Natural killer cell (primary cell): ENCODE results near the gene LY6G5C. TPM values are rescaled to one million over a fixed set of nuclear protein-coding genes. Genes with fewer than 3 reads are reported as not detected.
A peak's percentile ranks its signal among the peaks of the same experiment; 100 is the strongest.

ENCODE experiments used
- ATAC-seq, 3 donors: fragments of 150-1000 bp in 2 of 3; fragments of 200-7000 bp in 1 of 3; cut with Tn5 transposase; 1 replicate in 1 of 3; 2 replicates in 2 of 3; pipeline ENCODE4 v1.10.0; 2021; ENCODE audit warnings: mild to moderate bottlenecking in 2 of 3, moderate library complexity in 2 of 3
- DNase-seq, 2 donors: peaks; one replicate each; pipeline versions ENCODE4 v3.0.0 to v3.0.0-alpha.2; 2013 to 2021; ENCODE audit warnings: mixed read lengths in 1 of 2
- H3K27ac ChIP-seq: one replicate; pipeline ENCODE4 v1.5.1; 2013; ENCODE audit warnings: mild to moderate bottlenecking, low read length
- H3K27me3 ChIP-seq: one replicate; pipeline ENCODE4 v1.6.1; 2013; ENCODE audit warnings: low read length; ENCODE audit not compliant: control insufficient read depth, insufficient read depth
- H3K36me3 ChIP-seq: one replicate; pipeline ENCODE4 v1.6.1; 2013; ENCODE audit warnings: low read length; ENCODE audit not compliant: control insufficient read depth, insufficient read depth
- H3K4me1 ChIP-seq: one replicate; pipeline ENCODE4 v1.6.1; 2013; ENCODE audit warnings: low read length; ENCODE audit not compliant: control insufficient read depth, insufficient read depth
- H3K4me3 ChIP-seq: one replicate; pipeline ENCODE4 v1.5.1; 2013; ENCODE audit warnings: low read length
- H3K9me3 ChIP-seq: one replicate; pipeline ENCODE4 v1.6.1; 2013; ENCODE audit warnings: low read length; ENCODE audit not compliant: control insufficient read depth, insufficient read depth
- H3K27ac Mint-ChIP-seq, 2 donors: one replicate each; pipeline ENCODE4 v1.8.0; 2022; ENCODE audit warnings: mild to moderate bottlenecking in 2 of 2, mixed read lengths in 2 of 2, moderate library complexity in 1 of 2
- H3K27me3 Mint-ChIP-seq, 2 donors: one replicate each; pipeline ENCODE4 v1.8.0; 2022; ENCODE audit warnings: low read depth in 2 of 2, mixed read lengths in 2 of 2
- H3K36me3 Mint-ChIP-seq: one replicate; pipeline ENCODE4 v1.8.0; 2022; ENCODE audit warnings: mixed read lengths
- H3K4me1 Mint-ChIP-seq, 2 donors: one replicate each; pipeline ENCODE4 v1.8.0; 2022; ENCODE audit warnings: mixed read lengths in 2 of 2
- H3K4me3 Mint-ChIP-seq: one replicate; pipeline ENCODE4 v1.8.0; 2022; ENCODE audit warnings: mild to moderate bottlenecking, moderate library complexity, mixed read lengths
- H3K9me3 Mint-ChIP-seq, 2 donors: one replicate each; pipeline ENCODE4 v1.8.0; 2022; ENCODE audit warnings: mixed read lengths in 2 of 2
- WGBS: methylation state at CpG from one replicate; pipeline ENCODE4 v1.1.7; 2013; ENCODE audit warnings: missing lambda C conversion rate; ENCODE audit not compliant: insufficient coverage; 5-methylcytosine and 5-hydroxymethylcytosine counted together
- intact Hi-C: fragments of 100-400 bp; cut with micrococcal nuclease; formaldehyde crosslinking; loops from one replicate; pipeline ENCODE4 v1.14.2; 2022
- total RNA-seq, 4 donors: library from RNA; stranded (reverse); fragments of 120-200 nt in 1 of 4; gene quantifications; one replicate each; pipeline versions ENCODE4 v1.2.3 to v1.2.4, GENCODE V29; 2013 to 2022
- TF ChIP-seq, protein P1 (sequence below): fragments of 200-600 bp; IDR thresholded peaks from one replicate; pipeline ENCODE4 v1.8.0; 2022; ENCODE audit warnings: antibody characterized with exemption

The LY6G5C gene
- total RNA-seq, 3 donors from 2014 or later (not counting 1 experiment from before 2014, with no cell fraction given), result 2.0 to 7.9 (median 2.7) TPM

GRCh38 chr6:31725502-31726350 is 44.9 kb upstream of the LY6G5C start:
- no peak for DNase-seq
- Histone ChIP-seq H3K9me3 (no peaks in the 10 kb centered on the region), H3K4me3 (no peak overlapping the region), H3K4me1 (peaks cover 60% of the 10 kb centered on the region), H3K27me3 (no peaks in the 10 kb centered on the region), H3K27ac (no peak overlapping the region), H3K36me3 (peaks cover 16% of the 10 kb centered on the region)
- no peak for ATAC-seq
- 84% methylated on average over 12 of the region's 12 CpGs for WGBS
- Mint-ChIP-seq H3K9me3 (no peaks in the 10 kb centered on the region), H3K4me1 (peaks cover 55 to 66% of the 10 kb centered on the region in 2 donors), H3K27me3 (peaks cover 0 to 4% of the 10 kb centered on the region in 2 donors), H3K27ac (peak overlapping the region; percentile 83 to 91), H3K4me3 (no peak overlapping the region), H3K36me3 (peaks cover 16% of the 10 kb centered on the region)
- intact Hi-C loops, result no loop called here
- TF ChIP-seq, protein P1, sequence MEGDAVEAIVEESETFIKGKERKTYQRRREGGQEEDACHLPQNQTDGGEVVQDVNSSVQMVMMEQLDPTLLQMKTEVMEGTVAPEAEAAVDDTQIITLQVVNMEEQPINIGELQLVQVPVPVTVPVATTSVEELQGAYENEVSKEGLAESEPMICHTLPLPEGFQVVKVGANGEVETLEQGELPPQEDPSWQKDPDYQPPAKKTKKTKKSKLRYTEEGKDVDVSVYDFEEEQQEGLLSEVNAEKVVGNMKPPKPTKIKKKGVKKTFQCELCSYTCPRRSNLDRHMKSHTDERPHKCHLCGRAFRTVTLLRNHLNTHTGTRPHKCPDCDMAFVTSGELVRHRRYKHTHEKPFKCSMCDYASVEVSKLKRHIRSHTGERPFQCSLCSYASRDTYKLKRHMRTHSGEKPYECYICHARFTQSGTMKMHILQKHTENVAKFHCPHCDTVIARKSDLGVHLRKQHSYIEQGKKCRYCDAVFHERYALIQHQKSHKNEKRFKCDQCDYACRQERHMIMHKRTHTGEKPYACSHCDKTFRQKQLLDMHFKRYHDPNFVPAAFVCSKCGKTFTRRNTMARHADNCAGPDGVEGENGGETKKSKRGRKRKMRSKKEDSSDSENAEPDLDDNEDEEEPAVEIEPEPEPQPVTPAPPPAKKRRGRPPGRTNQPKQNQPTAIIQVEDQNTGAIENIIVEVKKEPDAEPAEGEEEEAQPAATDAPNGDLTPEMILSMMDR, result no peak

GRCh38 chr6:31723980-31724691 is 43.3 kb upstream of the LY6G5C start:
- intact Hi-C loops, result no loop called here
- H3K4me3 ChIP-seq, result no peak overlapping the region
- TF ChIP-seq, protein P1, result no peak
- peak overlapping the region; percentile 81 for H3K4me3 Mint-ChIP-seq
- H3K4me1 ChIP-seq, result peaks cover 44% of the 10 kb centered on the region
- H3K9me3 ChIP-seq, result no peaks in the 10 kb centered on the region
- ATAC-seq (no peak), DNase-seq (no peak)
- H3K9me3 Mint-ChIP-seq, result no peaks in the 10 kb centered on the region
- H3K27ac ChIP-seq, result no peak overlapping the region
- 91% methylated on average over 25 of the region's 25 CpGs for WGBS
- H3K4me1 Mint-ChIP-seq, result peaks cover 46 to 50% of the 10 kb centered on the region in 2 donors
- H3K36me3 Mint-ChIP-seq, result peaks cover 16% of the 10 kb centered on the region
- peaks cover 10% of the 10 kb centered on the region for H3K36me3 ChIP-seq
- peak overlapping the region in 1 of 2 donors; percentile 87 for H3K27ac Mint-ChIP-seq
- H3K27me3 ChIP-seq, result no peaks in the 10 kb centered on the region
- peaks cover 0 to 4% of the 10 kb centered on the region in 2 donors for H3K27me3 Mint-ChIP-seq

GRCh38 chr6:31723245-31723979 is 42.5 kb upstream of the LY6G5C start, which contains the start of gene MPIG6B:
MPIG6B (plus strand) TSS chr6:31723373; CDS start chr6:31723384, 11 bp downstream.
- peak in 2 of 3 donors; percentile 36 to 71 for ATAC-seq
- peaks cover 39 to 43% of the 10 kb centered on the region in 2 donors for H3K4me1 Mint-ChIP-seq

More at GRCh38 chr6:31723245-31723979, 42.5 kb upstream of the LY6G5C start, which contains the start of gene MPIG6B:
- no peaks in the 10 kb centered on the region for H3K9me3 Mint-ChIP-seq
- Histone ChIP-seq H3K9me3 (no peaks in the 10 kb centered on the region), H3K36me3 (peaks cover 10% of the 10 kb centered on the region), H3K4me1 (peaks cover 37% of the 10 kb centered on the region), H3K27me3 (no peaks in the 10 kb centered on the region), H3K27ac (peak within 1 kb of the TSS; percentile 22), H3K4me3 (no peak within 1 kb of the TSS)
- H3K27me3 Mint-ChIP-seq, result peaks cover 0 to 4% of the 10 kb centered on the region in 2 donors
- H3K4me3 Mint-ChIP-seq, result peak within 1 kb of the TSS; percentile 81
- intact Hi-C loops, result no loop called here
- TF ChIP-seq, protein P1, result no peak
- H3K36me3 Mint-ChIP-seq, result peaks cover 16% of the 10 kb centered on the region
- no peak for DNase-seq
- H3K27ac Mint-ChIP-seq, result peak within 1 kb of the TSS; percentile 9 to 87
- WGBS, result 49% methylated on average over 45 of the region's 46 CpGs
